H1 (cell line): ENCODE data around the gene YEATS4. TPM values are rescaled to one million over a fixed set of nuclear protein-coding genes. Genes with fewer than 3 reads are reported as not detected.
A peak's percentile ranks its signal among the peaks of the same experiment; 100 is the strongest.

Source experiments
- CTCF ChIA-PET: fragments of 300-600 bp; sonication (Branson Sonifier 250); formaldehyde crosslinking; loops from one replicate; lab custom pipeline; 2021; ENCODE audit not compliant: partially characterized antibody; lab: Charles Lee
- POLR2A ChIA-PET: fragments of 300-600 bp; sonication (Branson Sonifier 250); formaldehyde crosslinking; loops from one replicate; lab custom pipeline; 2021; ENCODE audit warnings: inconsistent platforms; ENCODE audit not compliant: partially characterized antibody; lab: Charles Lee
- DNase-seq, 2 experiments: peaks; one replicate each; pipeline versions ENCODE4 v3.0.0 to v3.0.0-alpha.2; 2010 to 2022; ENCODE audit warnings: low spot score in 2 of 2, low read depth in 1 of 2, mixed read lengths in 1 of 2
- FAIRE-seq: peaks from 2 replicates; lab custom pipeline; 2011; peaks lifted over from hg19 to GRCh38; lab: Jason Lieb, UNC
- H2AFZ ChIP-seq: 2 replicates; pipeline ENCODE4 v1.8.1; 2012; ENCODE audit warnings: low read length, inconsistent platforms
- H2AK5ac ChIP-seq: 2 replicates; pipeline ENCODE4 v1.6.1; 2013; ENCODE audit warnings: low read depth, low read length
- H2BK120ac ChIP-seq: replicated peaks from 2 replicates; pipeline ENCODE3; 2013; ENCODE audit warnings: low read depth, low read length, inconsistent platforms
- H2BK12ac ChIP-seq: 2 replicates; pipeline ENCODE4 v1.6.1; 2013; ENCODE audit warnings: low read depth, low read length
- H2BK15ac ChIP-seq: 2 replicates; pipeline ENCODE4 v1.6.1; 2013; ENCODE audit warnings: low read length
- H2BK20ac ChIP-seq: 2 replicates; pipeline ENCODE4 v1.6.1; 2013; ENCODE audit warnings: low read length
- H2BK5ac ChIP-seq: 2 replicates; pipeline ENCODE4 v1.6.1; 2013; ENCODE audit warnings: low read depth, low read length
- H3K14ac ChIP-seq: 2 replicates; pipeline ENCODE4 v1.6.1; 2013; ENCODE audit warnings: inconsistent platforms; ENCODE audit not compliant: insufficient read length
- H3K18ac ChIP-seq: 2 replicates; pipeline ENCODE4 v1.6.1; 2013; ENCODE audit warnings: low read length; ENCODE audit errors: extremely low read depth
- H3K23ac ChIP-seq: 2 replicates; pipeline ENCODE4 v1.6.1; 2013; ENCODE audit warnings: inconsistent platforms; ENCODE audit not compliant: insufficient read length
- H3K23me2 ChIP-seq: 2 replicates; pipeline ENCODE4 v1.6.1; 2013; ENCODE audit warnings: low read depth, low read length
- H3K27ac ChIP-seq: 2 replicates; pipeline ENCODE4 v1.6.1; 2011; ENCODE audit warnings: low read depth, low read length, inconsistent platforms
- H3K27me3 ChIP-seq, 4 experiments: replicated peaks in 1 of 4; 1 replicate in 1 of 4; 2 replicates in 3 of 4; pipeline versions ENCODE4 v1.6.1 to v1.8.1; 2011 to 2013; ENCODE audit warnings: low read length in 3 of 4, mild to moderate bottlenecking in 3 of 4, inconsistent platforms in 2 of 4, mixed read lengths in 2 of 4, moderate library complexity in 1 of 4; ENCODE audit not compliant: control insufficient read depth in 3 of 4, insufficient read depth in 3 of 4; ENCODE audit errors: extremely low read depth in 1 of 4
- H3K36me3 ChIP-seq, 4 experiments: 2 replicates each; pipeline versions ENCODE4 v1.6.1 to v1.8.1; 2011 to 2013; ENCODE audit warnings: mild to moderate bottlenecking in 4 of 4, low read length in 3 of 4, moderate library complexity in 2 of 4, control low read depth in 1 of 4, inconsistent platforms in 1 of 4; ENCODE audit not compliant: insufficient read depth in 4 of 4, control insufficient read depth in 2 of 4
- H3K4ac ChIP-seq: replicated peaks from 2 replicates; pipeline ENCODE3; 2013; ENCODE audit warnings: low read length, low read depth, mixed read lengths, inconsistent platforms; ENCODE audit not compliant: insufficient read length
- H3K4me1 ChIP-seq, 4 experiments: replicated peaks in 1 of 4; 1 replicate in 1 of 4; 2 replicates in 3 of 4; pipeline versions ENCODE4 v1.6.1 to v1.8.1; 2011 to 2013; ENCODE audit warnings: low read length in 3 of 4, inconsistent platforms in 2 of 4, mixed read lengths in 1 of 4; ENCODE audit not compliant: insufficient read depth in 4 of 4, control insufficient read depth in 3 of 4
- H3K4me2 ChIP-seq, 2 experiments: 2 replicates each; pipeline versions ENCODE4 v1.6.1 to v1.8.1; 2011 to 2013; ENCODE audit warnings: low read depth in 2 of 2, low read length in 2 of 2, control low read depth in 1 of 2, inconsistent platforms in 1 of 2, mild to moderate bottlenecking in 1 of 2; ENCODE audit not compliant: insufficient read depth in 1 of 2
- H3K4me3 ChIP-seq, 4 experiments: fragments of 200-600, 300-600 bp in 1 of 4; sonication (generic), shearing (Covaris generic), sonication (Bioruptor Twin) in 1 of 4; 2 replicates each; pipeline versions ENCODE4 v1.5.1 to v1.8.1; 2011 to 2016; ENCODE audit warnings: low read length in 4 of 4, low read depth in 3 of 4, control low read depth in 2 of 4, inconsistent platforms in 2 of 4, mild to moderate bottlenecking in 2 of 4, mixed read lengths in 1 of 4, moderate library complexity in 1 of 4; ENCODE audit not compliant: insufficient read depth in 2 of 4; ENCODE audit errors: extremely low read depth in 1 of 4
- H3K56ac ChIP-seq: replicated peaks from 2 replicates; pipeline ENCODE3; 2013; ENCODE audit warnings: low read depth, mild to moderate bottlenecking, mixed read lengths, low read length, inconsistent platforms; ENCODE audit not compliant: insufficient read length
- H3K79me1 ChIP-seq: 2 replicates; pipeline ENCODE4 v1.6.1; 2013; ENCODE audit warnings: low read depth, low read length, control low read depth
- H3K79me2 ChIP-seq, 2 experiments: 2 replicates each; pipeline versions ENCODE4 v1.6.1 to v1.8.1; 2012 to 2013; ENCODE audit warnings: low read length in 2 of 2, mild to moderate bottlenecking in 2 of 2, inconsistent platforms in 1 of 2; ENCODE audit not compliant: insufficient read depth in 2 of 2, control insufficient read depth in 1 of 2
- H3K9ac ChIP-seq, 4 experiments: replicated peaks in 1 of 4; 1 replicate in 1 of 4; 2 replicates in 3 of 4; pipeline versions ENCODE4 v1.6.1 to v1.8.1; 2011 to 2013; ENCODE audit warnings: low read depth in 3 of 4, low read length in 3 of 4, control low read depth in 2 of 4, mild to moderate bottlenecking in 2 of 4, moderate library complexity in 2 of 4, inconsistent platforms in 1 of 4; ENCODE audit errors: extremely low read depth in 1 of 4
- H3K9me3 ChIP-seq, 2 experiments: 2 replicates each; pipeline versions ENCODE4 v1.6.1 to v1.8.1; 2012 to 2013; ENCODE audit warnings: mild to moderate bottlenecking in 2 of 2, moderate library complexity in 2 of 2, control low read depth in 1 of 2, inconsistent platforms in 1 of 2, low read depth in 1 of 2, low read length in 1 of 2, mixed read lengths in 1 of 2; ENCODE audit not compliant: insufficient read depth in 2 of 2
- H4K20me1 ChIP-seq, 2 experiments: replicated peaks in 1 of 2; 2 replicates each; pipeline versions ENCODE3 to v1.8.1; 2011 to 2013; ENCODE audit warnings: inconsistent platforms in 2 of 2, low read length in 2 of 2, mild to moderate bottlenecking in 1 of 2; ENCODE audit not compliant: insufficient read depth in 2 of 2, control insufficient read depth in 1 of 2
- H4K5ac ChIP-seq: 2 replicates; pipeline ENCODE4 v1.6.1; 2013; ENCODE audit warnings: low read length, low read depth, mixed read lengths, inconsistent platforms; ENCODE audit not compliant: insufficient read length
- H4K8ac ChIP-seq: 2 replicates; pipeline ENCODE4 v1.8.0; 2013; ENCODE audit warnings: mild to moderate bottlenecking, moderate library complexity, low read length, inconsistent platforms; ENCODE audit not compliant: insufficient read depth; ENCODE audit errors: extremely low read depth
- H4K91ac ChIP-seq: replicated peaks from 2 replicates; pipeline ENCODE3; 2013; ENCODE audit warnings: low read length, mixed read lengths, inconsistent platforms; ENCODE audit not compliant: insufficient read length
- ASH2L ChIP-seq: fragments of 200-600, 300-600 bp; sonication (generic); IDR thresholded peaks from one replicate; pipeline ENCODE4 v1.7.1; 2017; ENCODE audit warnings: low read length
- BRCA1 ChIP-seq: IDR thresholded peaks from 2 replicates; pipeline ENCODE4 v1.6.1; 2012; ENCODE audit warnings: low read depth, low read length, improper control_type of control experiment
- HDAC2 ChIP-seq, 2 experiments: fragments of 300-600 bp in 1 of 2; sonication (generic) in 1 of 2; IDR thresholded peaks; 2 replicates each; pipeline ENCODE4 v1.6.1; 2011 to 2012; ENCODE audit warnings: low read depth in 2 of 2, low read length in 2 of 2, mild to moderate bottlenecking in 2 of 2, moderate library complexity in 2 of 2, borderline replicate concordance in 1 of 2, inconsistent platforms in 1 of 2
- RAD21 ChIP-seq, 2 experiments: IDR thresholded peaks in 1 of 2; conservative IDR thresholded peaks in 1 of 2; 2 replicates each; pipeline ENCODE4 v1.6.1; 2011; ENCODE audit warnings: low read depth in 2 of 2, low read length in 2 of 2, improper control_type of control experiment in 1 of 2, inconsistent platforms in 1 of 2, mild to moderate bottlenecking in 1 of 2, moderate library complexity in 1 of 2
- SP2 ChIP-seq: IDR thresholded peaks from 2 replicates; pipeline ENCODE4 v1.6.1; 2012; ENCODE audit warnings: mild to moderate bottlenecking, low read length, inconsistent platforms
- WGBS, 2 experiments: shearing (Covaris generic) in 1 of 2; methylation state at CpG; one replicate each; pipeline versions ENCODE4 v1.1.6 to v1.1.7; 2013 to 2015; ENCODE audit warnings: low lambda C conversion rate in 2 of 2, mixed read lengths in 2 of 2, inconsistent platforms in 1 of 2, low coverage in 1 of 2, missing lambda C conversion rate in 1 of 2; ENCODE audit not compliant: insufficient replicate concordance in 2 of 2, insufficient coverage in 1 of 2, insufficient read length in 1 of 2; ENCODE audit errors: extremely low coverage in 1 of 2, missing lambda C conversion rate in 1 of 2; 5-methylcytosine and 5-hydroxymethylcytosine counted together
- polyA plus RNA-seq, 7 experiments: library from polyadenylated mRNA; depleted of rRNA in 3 of 7; stranded (reverse) in 5 of 7; unstranded in 2 of 7; fragments of >200 nt in 5 of 7; fragments of 200-250 nt in 2 of 7; gene quantifications; 1 replicate in 5 of 7; 2 replicates in 1 of 7; 4 replicates in 1 of 7; pipeline versions ENCODE4 v1.2.1 to v1.2.3, GENCODE V29; 2011 to 2013; ENCODE audit warnings: missing spikeins in 2 of 7, mixed read lengths in 2 of 7
- total RNA-seq: library from RNA; stranded (reverse); fragmentation: NEBNext Ultra II Directional; extraction: Animal tissue kit (Norgen Biotek cat#: 25700); gene quantifications from 2 replicates; pipeline ENCODE4 v1.2.1, GENCODE V29; 2021

Gene YEATS4
- total and polyA plus RNA-seq, 2 of the 8 experiments (the other 6 are each of a cell fraction or from before 2014, with no cell fraction given): 25.7 to 32.5 TPM

- CTCF ChIA-PET: interaction anchor here (0.8 to 2.3 kb wide), 8 partner anchors 10 to 299 kb away, joined by 3 to 7 read pairs (median 4); partner anchors contain the start of gene LYZ
- DNase-seq: no peak
- Histone ChIP-seq H3K36me3 (no peaks in the 10 kb centered on the region), H3K27me3 (no peaks in the 10 kb centered on the region), H3K14ac (no peak overlapping the region), H2BK15ac (peak overlapping the region; percentile 61; the same call in 1 of the 2 replicates), H4K8ac (peak overlapping the region; percentile 59; the same call in 1 of the 2 replicates), H2BK12ac (peak overlapping the region; percentile 77), H3K4ac (no peak overlapping the region), H3K79me1 (no peaks in the 10 kb centered on the region), H3K23ac (no peak overlapping the region), H3K4me3 (peak overlapping the region in 2 of 4 experiments; percentile 15 to 53; a peak in 3 of 8 replicates), H2AK5ac (no peak overlapping the region), H2AFZ (peak overlapping the region; percentile 87), H3K56ac (no peak overlapping the region), H2BK120ac (peak overlapping the region; percentile 31), H4K20me1 (no peaks in the 10 kb centered on the region), H3K9me3 (no peaks in the 10 kb centered on the region), H4K91ac (no peak overlapping the region), H3K4me2 (peak overlapping the region; percentile 61 to 81), H3K27ac (no peak overlapping the region; the same call in 1 of the 2 replicates), H4K5ac (no peak overlapping the region), H2BK5ac (peak overlapping the region; percentile 58), H3K9ac (peak overlapping the region in 2 of 4 experiments; percentile 12 to 13; a peak in 4 of 7 replicates), H3K23me2 (no peaks in the 10 kb centered on the region), H3K4me1 (peaks cover 0 to 27% (median 9%) of the 10 kb centered on the region in 4 experiments; a peak in 3 of 7 replicates), H3K18ac (peak overlapping the region; percentile 38; the same call in 1 of the 2 replicates), H3K79me2 (no peaks in the 10 kb centered on the region), H2BK20ac (no peak overlapping the region)
- WGBS, 2 experiments: 71% methylated on average over 7 of the region's 7 CpGs; no CpG with 5 or more reads in 1 of the 2 experiments
- no peak for FAIRE-seq
- POLR2A ChIA-PET: no interaction called here
- no peak for TF ChIP-seq RAD21 (IDR thresholded peaks at IDR 0.05 in 1 of 2, conservative IDR thresholded peaks at IDR 0.05 in 1 of 2; ENCODE audit: low read depth in 2 of 2, low read length in 2 of 2)
- TF ChIP-seq BRCA1: no peak
- no peak for TF ChIP-seq ASH2L
- no peak for TF ChIP-seq HDAC2 (IDR thresholded peaks at IDR 0.05; ENCODE audit: borderline replicate concordance in 1 of 2, low read depth in 2 of 2, low read length in 2 of 2)
- no peak for TF ChIP-seq SP2
These were observed 28.0 kb upstream of the YEATS4 start for GRCh38 chr12:69331519-69331908.
